Measurements from ENCODE around the gene GLIPR1L2. TPM values are rescaled to one million over a fixed set of nuclear protein-coding genes. Genes with fewer than 3 reads are reported as not detected.

The GLIPR1L2 gene
- total RNA-seq (2013; cell fraction: nucleolus; rRNA removed): 0.49 and 0.56 TPM in 2 replicates
- total RNA-seq (2014; rRNA removed) (0.06 and 0.38 TPM in 2 replicates), total RNA-seq (2014; rRNA removed; fragmentation: Illumina TruSeq; extraction: Trizol) (0.09 and 0.18 TPM in 2 replicates), total RNA-seq (2021) (not detected in 2 replicates), polyA plus RNA-seq (2011; rRNA removed) (0.15 and 0.24 TPM in 2 replicates), polyA plus RNA-seq (2014; fragmentation: Illumina TruSeq; extraction: Trizol) (0.18 TPM in 1 of 2 replicates, not detected in the other), polyA plus RNA-seq (2014; fragmentation: Nextera tagmentation; extraction: Ambion mirVana) (under 1 TPM in 1 of 2 experiments, not detected in 1; 0.04 TPM), polyA plus RNA-seq (2014; rRNA removed) (0.06 TPM in 1 of 2 replicates, not detected in the other), polyA plus RNA-seq (2016; fragmentation: Nextera tagmentation; extraction: Ambion mirVana) (under 1 TPM in 1 of 2 experiments, not detected in 1; 0.39 TPM), polyA minus RNA-seq (2011; rRNA and poly(A)+ RNA removed) (not detected in 2 replicates), Bru-seq, nascent RNA (percentile 23 among the genes with signal in this experiment), BruChase-seq, experiment 1, labeled RNA remaining after a 6-hour chase (percentile 18 among the genes with signal in this experiment), BruChase-seq, experiment 2, labeled RNA remaining after a 2-hour chase (percentile 19 among the genes with signal in this experiment)
- 0.12 TPM for polyA plus RNA-seq (2011; ENCODE audit: low read depth)
- 0.07 and 0.12 TPM in 2 replicates for polyA plus RNA-seq (2011; cell fraction: cytosol; rRNA removed)
- polyA plus RNA-seq (2011; cell fraction: nucleus; rRNA removed): 0.09 TPM in 1 of 2 replicates, not detected in the other
- 0.27 and 0.28 TPM in 2 replicates for polyA plus RNA-seq (2012)
- not detected in 2 replicates for polyA minus RNA-seq (2011; cell fraction: cytosol; rRNA and poly(A)+ RNA removed)
- polyA minus RNA-seq (2011; cell fraction: nucleus; rRNA and poly(A)+ RNA removed): 0.12 and 0.29 TPM in 2 replicates
- long read RNA-seq, experiment 1: 0 reads
- long read RNA-seq, experiment 2: 0 reads

GRCh38 chr12:75390899-75391538 lies at the start of gene GLIPR1L2:
TSS of gene GLIPR1L2 (plus strand) at chr12:75391089. CDS start at chr12:75391117, 28 bp downstream.
- Histone ChIP-seq H3K4me1 (ENCODE audit: control insufficient read depth, insufficient read depth, low read length) (peaks cover 7% of the 10 kb centered on the region), H3K4me3 (peak within 1 kb of the TSS; percentile 62), H3K4me2 (ENCODE audit: control insufficient read depth, insufficient read depth) (peak within 1 kb of the TSS; percentile 96), H3K9ac (ENCODE audit: control insufficient read depth, insufficient read depth, low read length) (peak within 1 kb of the TSS; percentile 92), H3K27me3 (replicated peaks in 1 of 2; ENCODE audit: control insufficient read depth in 2 of 2, insufficient read depth in 2 of 2, low read length in 1 of 2) (no peaks in the 10 kb centered on the region), H2AFZ (ENCODE audit: control insufficient read depth, low read depth, low read length) (peak within 1 kb of the TSS; percentile 100), H4K20me1 (ENCODE audit: control insufficient read depth, insufficient read depth) (no peaks in the 10 kb centered on the region), H3K36me3 (ENCODE audit: control insufficient read depth in 2 of 2, insufficient read depth in 2 of 2, low read length in 1 of 2) (no peaks in the 10 kb centered on the region), H3K79me2 (ENCODE audit: control insufficient read depth, insufficient read depth, low read length) (no peaks in the 10 kb centered on the region; the same call in 1 of the 2 replicates), H3K27ac (ENCODE audit: control insufficient read depth, insufficient read depth) (peak within 1 kb of the TSS; percentile 91), H3K9me3 (replicated peaks; ENCODE audit: control insufficient read depth, insufficient read depth, low read length) (no peaks in the 10 kb centered on the region; the same call in 2 of the 3 replicates)
- ChIA-PET SMC1A (ENCODE audit: uncharacterized antibody, unreplicated experiment) (interaction anchor here (0.6 to 4.7 kb wide), 17 partner anchors 14 to 137 kb away, joined by 3 to 33 read pairs (median 5); partner anchors contain the start of genes CAPS2 and GLIPR1), CTCF (interaction anchor here (0.6 to 5.5 kb wide), 27 partner anchors 11 to 1051 kb away, joined by 3 to 58 read pairs (median 5); partner anchors contain the start of genes CAPS2, GLIPR1, GLIPR1L1 and KRR1), POLR2A (interaction anchor here (0.5 to 1.4 kb wide), 7 partner anchors 43 to 137 kb away, joined by 3 to 5 read pairs (median 4); partner anchors contain the start of gene GLIPR1), RAD21 (ENCODE audit: unreplicated experiment) (interaction anchor here (0.9 to 4.4 kb wide), 11 partner anchors 39 to 956 kb away, joined by 3 to 56 read pairs (median 7); partner anchors contain the start of genes CAPS2, GLIPR1 and GLIPR1L1)
- no TSS peak for BruUV-seq (replicated peaks)
- FAIRE-seq (peak; percentile 94), ATAC-seq (peak; percentile 98), DNase-seq (ENCODE audit: low read depth, low spot score) (peak; percentile 86)
- in situ Hi-C loops (cut with MboI) (no loop called here), intact Hi-C loops (cut with micrococcal nuclease; ENCODE audit: unreplicated experiment) (loop anchor here (1.0 kb wide), 5 partner anchors 57 to 120 kb away; partner anchors contain the start of genes GLIPR1L1 and KRR1)
- under 1% methylated on average over 36 of the region's 36 CpGs for WGBS (ENCODE audit: insufficient coverage, insufficient replicate concordance, low lambda C conversion rate, missing lambda C conversion rate)
- peak; percentile 51; the same call in 1 of the 2 replicates for TF ChIP-seq ZNF207 (IDR thresholded peaks at IDR 0.05; ENCODE audit: borderline replicate concordance)
- TF ChIP-seq, protein P1, sequence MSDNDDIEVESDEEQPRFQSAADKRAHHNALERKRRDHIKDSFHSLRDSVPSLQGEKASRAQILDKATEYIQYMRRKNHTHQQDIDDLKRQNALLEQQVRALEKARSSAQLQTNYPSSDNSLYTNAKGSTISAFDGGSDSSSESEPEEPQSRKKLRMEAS (IDR thresholded peaks at IDR 0.05; ENCODE audit: low read depth, low read length): peak; percentile 77
- TF ChIP-seq PAX5 (IDR thresholded peaks at IDR 0.05; ENCODE audit: borderline replicate concordance, low read depth, low read length): peak; percentile 58; the same call in 1 of the 2 replicates
- TF ChIP-seq, protein P2, sequence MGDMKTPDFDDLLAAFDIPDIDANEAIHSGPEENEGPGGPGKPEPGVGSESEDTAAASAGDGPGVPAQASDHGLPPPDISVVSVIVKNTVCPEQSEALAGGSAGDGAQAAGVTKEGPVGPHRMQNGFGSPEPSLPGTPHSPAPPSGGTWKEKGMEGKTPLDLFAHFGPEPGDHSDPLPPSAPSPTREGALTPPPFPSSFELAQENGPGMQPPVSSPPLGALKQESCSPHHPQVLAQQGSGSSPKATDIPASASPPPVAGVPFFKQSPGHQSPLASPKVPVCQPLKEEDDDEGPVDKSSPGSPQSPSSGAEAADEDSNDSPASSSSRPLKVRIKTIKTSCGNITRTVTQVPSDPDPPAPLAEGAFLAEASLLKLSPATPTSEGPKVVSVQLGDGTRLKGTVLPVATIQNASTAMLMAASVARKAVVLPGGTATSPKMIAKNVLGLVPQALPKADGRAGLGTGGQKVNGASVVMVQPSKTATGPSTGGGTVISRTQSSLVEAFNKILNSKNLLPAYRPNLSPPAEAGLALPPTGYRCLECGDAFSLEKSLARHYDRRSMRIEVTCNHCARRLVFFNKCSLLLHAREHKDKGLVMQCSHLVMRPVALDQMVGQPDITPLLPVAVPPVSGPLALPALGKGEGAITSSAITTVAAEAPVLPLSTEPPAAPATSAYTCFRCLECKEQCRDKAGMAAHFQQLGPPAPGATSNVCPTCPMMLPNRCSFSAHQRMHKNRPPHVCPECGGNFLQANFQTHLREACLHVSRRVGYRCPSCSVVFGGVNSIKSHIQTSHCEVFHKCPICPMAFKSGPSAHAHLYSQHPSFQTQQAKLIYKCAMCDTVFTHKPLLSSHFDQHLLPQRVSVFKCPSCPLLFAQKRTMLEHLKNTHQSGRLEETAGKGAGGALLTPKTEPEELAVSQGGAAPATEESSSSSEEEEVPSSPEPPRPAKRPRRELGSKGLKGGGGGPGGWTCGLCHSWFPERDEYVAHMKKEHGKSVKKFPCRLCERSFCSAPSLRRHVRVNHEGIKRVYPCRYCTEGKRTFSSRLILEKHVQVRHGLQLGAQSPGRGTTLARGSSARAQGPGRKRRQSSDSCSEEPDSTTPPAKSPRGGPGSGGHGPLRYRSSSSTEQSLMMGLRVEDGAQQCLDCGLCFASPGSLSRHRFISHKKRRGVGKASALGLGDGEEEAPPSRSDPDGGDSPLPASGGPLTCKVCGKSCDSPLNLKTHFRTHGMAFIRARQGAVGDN (IDR thresholded peaks at IDR 0.05): peak; percentile 71; the same call in 1 of the 2 replicates
- peak; percentile 80; the same call in 1 of the 2 replicates for TF ChIP-seq RUNX3 (IDR thresholded peaks at IDR 0.05; ENCODE audit: low read length)
- TF ChIP-seq NBN (IDR thresholded peaks at IDR 0.05): peak; percentile 69; the same call in 1 of the 2 replicates
- peak; percentile 60 for TF ChIP-seq SMC3 (IDR thresholded peaks at IDR 0.05; ENCODE audit: borderline replicate concordance, low read length)
- TF ChIP-seq, protein P3, sequence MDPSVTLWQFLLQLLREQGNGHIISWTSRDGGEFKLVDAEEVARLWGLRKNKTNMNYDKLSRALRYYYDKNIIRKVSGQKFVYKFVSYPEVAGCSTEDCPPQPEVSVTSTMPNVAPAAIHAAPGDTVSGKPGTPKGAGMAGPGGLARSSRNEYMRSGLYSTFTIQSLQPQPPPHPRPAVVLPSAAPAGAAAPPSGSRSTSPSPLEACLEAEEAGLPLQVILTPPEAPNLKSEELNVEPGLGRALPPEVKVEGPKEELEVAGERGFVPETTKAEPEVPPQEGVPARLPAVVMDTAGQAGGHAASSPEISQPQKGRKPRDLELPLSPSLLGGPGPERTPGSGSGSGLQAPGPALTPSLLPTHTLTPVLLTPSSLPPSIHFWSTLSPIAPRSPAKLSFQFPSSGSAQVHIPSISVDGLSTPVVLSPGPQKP (IDR thresholded peaks at IDR 0.05; ENCODE audit: low read depth, low read length): no peak; the same call in 1 of the 2 replicates
- peak; percentile 81; the same call in 1 of the 2 replicates for TF ChIP-seq RCOR1 (conservative IDR thresholded peaks at IDR 0.05; ENCODE audit: low read depth, low read length)

Data from GM12878 (cell line).